GM21381 (cell line): ENCODE results near the gene ELP2.
"Not testable (repeated sequence)": the region's sequence is repeated elsewhere in the genome, so short reads cannot be mapped to it uniquely, and the experiment has no call there.

ENCODE experiments used
- ATAC-seq: cut with Tn5 transposase; IDR thresholded peaks from one replicate; pipeline ENCODE4 v1.9.1; 2021; ENCODE audit warnings: mild to moderate bottlenecking, moderate library complexity; ENCODE audit not compliant: unreplicated experiment

Gene ELP2

GRCh38 chr18:36187193-36187825 lies 57.6 kb downstream of the ELP2 start, which contains the start of gene MOCOS:
MOCOS (plus strand) TSS chr18:36187497; CDS start chr18:36187540, 43 bp downstream.
- peak; percentile 84 for ATAC-seq

- ATAC-seq, result no peak
These were observed 58.4 kb downstream of the ELP2 start for GRCh38 chr18:36187826-36188721.

- no peak for ATAC-seq
These were observed 59.2 kb downstream of the ELP2 start for GRCh38 chr18:36188916-36189315.

GRCh38 chr18:36189486-36189885 lies 59.8 kb downstream of the ELP2 start:
- ATAC-seq, result no peak

GRCh38 chr18:36191286-36191685 lies 61.6 kb downstream of the ELP2 start:
- no peak for ATAC-seq

- ATAC-seq, result no peak
These were observed 62.0 kb downstream of the ELP2 start for GRCh38 chr18:36191711-36192110.

GRCh38 chr18:36194600-36195315 lies 65.1 kb downstream of the ELP2 start:
- ATAC-seq, result no peak

- ATAC-seq, result no peak
These were observed 65.9 kb downstream of the ELP2 start for GRCh38 chr18:36195427-36196122.

- ATAC-seq, result no peak
These were observed 66.7 kb downstream of the ELP2 start for GRCh38 chr18:36196238-36196995.

GRCh38 chr18:36197511-36198166 lies 67.9 kb downstream of the ELP2 start:
- no peak for ATAC-seq

- no peak for ATAC-seq
These were observed 70.1 kb downstream of the ELP2 start for GRCh38 chr18:36199691-36200295.

- ATAC-seq, result no peak
These were observed 70.7 kb downstream of the ELP2 start for GRCh38 chr18:36200354-36200771.

GRCh38 chr18:36201765-36202164 lies 72.1 kb downstream of the ELP2 start:
- ATAC-seq, result no peak

GRCh38 chr18:36203360-36203895 lies 73.7 kb downstream of the ELP2 start:
- ATAC-seq, result no peak

- no peak for ATAC-seq
These were observed 75.5 kb downstream of the ELP2 start for GRCh38 chr18:36205166-36205565.

- no peak for ATAC-seq
These were observed 77.6 kb downstream of the ELP2 start for GRCh38 chr18:36207303-36207702.

GRCh38 chr18:36207969-36208368 lies 78.3 kb downstream of the ELP2 start:
- not testable (repeated sequence) for ATAC-seq

GRCh38 chr18:36211612-36212065 lies 81.9 kb downstream of the ELP2 start:
- no peak for ATAC-seq
